A673 (cell line): Measurements from ENCODE around the gene SOCS3. TPM values are rescaled to one million over a fixed set of nuclear protein-coding genes. Genes with fewer than 3 reads are reported as not detected.

Experiments
- BruUV-seq: library from RNA; stranded (reverse); fragments of 400-500 nt; replicated peaks from 2 replicates; lab custom pipeline; 2021; lab: Mats Ljungman, UMichigan
- CTCF ChIA-PET: fragments of 300-600 bp; sonication (Branson Sonifier 250); formaldehyde crosslinking; loops from one replicate; lab custom pipeline; 2022; ENCODE audit warnings: antibody characterized with exemption; lab: Charles Lee
- POLR2A ChIA-PET: fragments of 300-600 bp; sonication (Branson Sonifier 250); formaldehyde crosslinking; loops from one replicate; lab custom pipeline; 2022; ENCODE audit warnings: antibody characterized with exemption; ENCODE audit not compliant: low non-redundant PET; lab: Charles Lee
- DNase-seq: peaks from one replicate; pipeline ENCODE4 v3.0.0-alpha.2; 2015; ENCODE audit warnings: low spot score
- H3K27ac ChIP-seq: fragments of 200-600 bp; sonication (generic); 2 replicates; pipeline ENCODE4 v1.5.1; 2016; ENCODE audit warnings: mixed run types, low read depth, mild to moderate bottlenecking, mixed read lengths, antibody characterized with exemption, low read length; ENCODE audit not compliant: poor library complexity, severe bottlenecking
- H3K27me3 ChIP-seq: fragments of 200-600 bp; sonication (generic); replicated peaks from 2 replicates; pipeline ENCODE4 v1.6.1; 2017; ENCODE audit warnings: mixed run types, low read depth, mild to moderate bottlenecking, mixed read lengths, antibody characterized with exemption, low read length; ENCODE audit not compliant: insufficient read depth, poor library complexity
- H3K36me3 ChIP-seq: fragments of 200-600 bp; sonication (generic); 2 replicates; pipeline ENCODE4 v1.6.1; 2016; ENCODE audit warnings: mixed run types, mild to moderate bottlenecking, mixed read lengths, antibody characterized with exemption, low read length; ENCODE audit not compliant: insufficient read depth, poor library complexity, severe bottlenecking
- H3K4me1 ChIP-seq: fragments of 200-600 bp; sonication (generic); 2 replicates; pipeline ENCODE4 v1.6.1; 2017; ENCODE audit warnings: mixed run types, mild to moderate bottlenecking, mixed read lengths, antibody characterized with exemption, low read length; ENCODE audit not compliant: insufficient read depth, poor library complexity, severe bottlenecking
- H3K4me3 ChIP-seq: fragments of 200-600 bp; sonication (generic); 2 replicates; pipeline ENCODE4 v1.5.1; 2016; ENCODE audit warnings: low read depth, mixed run types, mild to moderate bottlenecking, mixed read lengths, low read length; ENCODE audit not compliant: poor library complexity, severe bottlenecking
- H3K9me3 ChIP-seq: fragments of 200-600 bp; sonication (generic); 2 replicates; pipeline ENCODE4 v1.6.1; 2016; ENCODE audit warnings: mixed run types, low read depth, mild to moderate bottlenecking, mixed read lengths, antibody characterized with exemption, low read length; ENCODE audit not compliant: poor library complexity, severe bottlenecking
- EZH2 ChIP-seq: fragments of 200-600 bp; sonication (generic); IDR thresholded peaks from 2 replicates; pipeline ENCODE4 v1.6.1; 2017; ENCODE audit warnings: borderline replicate concordance, low read depth, mild to moderate bottlenecking, mixed read lengths, antibody characterized with exemption, low read length; ENCODE audit not compliant: poor library complexity, severe bottlenecking
- intact Hi-C: fragments of 100-400 bp; cut with micrococcal nuclease; formaldehyde crosslinking; loops from one replicate; pipeline ENCODE4 v1.10.0; 2022; ENCODE audit not compliant: unreplicated experiment
- total RNA-seq: library from RNA; stranded (reverse); gene quantifications from 2 replicates; pipeline ENCODE4 v1.2.3, GENCODE V29; 2021
- TF ChIP-seq, protein P1 (sequence below): fragments of 300-800, 200-600 bp; sonication (generic); conservative IDR thresholded peaks from 2 replicates; pipeline ENCODE4 v1.5.1; 2017; ENCODE audit warnings: low read depth, mild to moderate bottlenecking, antibody characterized with exemption, low read length, moderate library complexity, mixed read lengths

Gene SOCS3
- total RNA-seq, 1 experiment from 2014 or later: 9.5 TPM

DNA sequence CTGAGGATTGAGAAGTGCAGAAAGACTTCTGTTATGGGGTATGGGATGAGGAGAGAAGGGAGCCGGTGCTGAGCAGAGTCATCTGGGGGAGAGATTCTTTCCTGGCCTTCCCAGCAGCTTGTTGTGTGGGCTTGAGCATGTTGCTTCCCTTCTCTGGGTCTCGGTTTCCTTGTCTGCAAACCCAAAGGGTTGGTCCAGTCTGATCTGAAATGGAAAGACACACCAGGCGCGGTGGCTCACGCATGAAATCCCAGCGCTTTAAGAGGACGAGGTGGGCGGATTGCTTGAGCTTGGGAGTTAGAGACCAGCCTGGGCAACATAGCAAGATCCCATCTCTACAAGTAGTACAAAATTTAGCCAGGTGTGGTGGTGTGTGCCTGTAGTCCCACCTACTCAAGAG is 6.0 kb downstream of the SOCS3 start:
- intact Hi-C loops: no loop called here
- Histone ChIP-seq H3K27me3 (no peaks in the 10 kb centered on the region), H3K27ac (peak overlapping the region; percentile 76), H3K9me3 (no peaks in the 10 kb centered on the region), H3K4me3 (no peak overlapping the region), H3K36me3 (no peaks in the 10 kb centered on the region), H3K4me1 (peaks cover 43% of the 10 kb centered on the region)
- BruUV-seq: no TSS peak
- DNase-seq: no peak
- POLR2A ChIA-PET: no interaction called here
- CTCF ChIA-PET: no interaction called here
- TF ChIP-seq EZH2: no peak
- TF ChIP-seq, protein P1, sequence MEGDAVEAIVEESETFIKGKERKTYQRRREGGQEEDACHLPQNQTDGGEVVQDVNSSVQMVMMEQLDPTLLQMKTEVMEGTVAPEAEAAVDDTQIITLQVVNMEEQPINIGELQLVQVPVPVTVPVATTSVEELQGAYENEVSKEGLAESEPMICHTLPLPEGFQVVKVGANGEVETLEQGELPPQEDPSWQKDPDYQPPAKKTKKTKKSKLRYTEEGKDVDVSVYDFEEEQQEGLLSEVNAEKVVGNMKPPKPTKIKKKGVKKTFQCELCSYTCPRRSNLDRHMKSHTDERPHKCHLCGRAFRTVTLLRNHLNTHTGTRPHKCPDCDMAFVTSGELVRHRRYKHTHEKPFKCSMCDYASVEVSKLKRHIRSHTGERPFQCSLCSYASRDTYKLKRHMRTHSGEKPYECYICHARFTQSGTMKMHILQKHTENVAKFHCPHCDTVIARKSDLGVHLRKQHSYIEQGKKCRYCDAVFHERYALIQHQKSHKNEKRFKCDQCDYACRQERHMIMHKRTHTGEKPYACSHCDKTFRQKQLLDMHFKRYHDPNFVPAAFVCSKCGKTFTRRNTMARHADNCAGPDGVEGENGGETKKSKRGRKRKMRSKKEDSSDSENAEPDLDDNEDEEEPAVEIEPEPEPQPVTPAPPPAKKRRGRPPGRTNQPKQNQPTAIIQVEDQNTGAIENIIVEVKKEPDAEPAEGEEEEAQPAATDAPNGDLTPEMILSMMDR: no peak

DNA sequence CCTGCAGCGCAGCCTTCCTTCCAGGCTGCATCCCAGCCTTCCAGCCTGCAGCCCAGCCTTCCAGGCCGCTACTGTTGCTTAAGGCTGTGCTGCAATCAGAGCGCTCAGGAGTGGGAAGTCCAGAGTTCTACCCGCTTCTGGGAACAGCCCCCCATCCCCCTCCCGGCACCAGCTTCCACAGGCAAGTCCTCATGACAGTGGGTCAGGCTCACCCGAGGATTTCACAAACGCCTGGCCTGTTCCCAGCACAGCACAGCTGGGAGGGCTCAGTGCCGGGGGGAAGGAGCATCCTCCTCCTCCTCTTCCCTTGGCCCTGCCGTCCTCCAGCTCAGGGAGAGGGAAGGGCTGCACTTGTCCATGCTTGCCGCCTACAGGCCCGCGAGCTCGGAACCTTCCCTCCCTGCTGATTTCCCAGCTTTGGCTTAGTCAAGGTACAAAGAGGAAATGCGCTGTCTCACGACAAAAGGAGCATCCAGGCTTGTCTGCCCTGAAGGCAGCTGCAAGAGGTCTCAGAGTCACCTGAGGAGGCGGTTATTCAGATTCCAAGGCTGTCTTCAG is 8.3 kb downstream of the SOCS3 start:
- H3K36me3 ChIP-seq: no peaks in the 10 kb centered on the region
- intact Hi-C loops: no loop called here
- no peak for TF ChIP-seq EZH2
- TF ChIP-seq, protein P1: no peak
- no peaks in the 10 kb centered on the region for H3K27me3 ChIP-seq
- H3K4me3 ChIP-seq: no peak overlapping the region
- ChIA-PET CTCF (no interaction called here), POLR2A (no interaction called here)
- H3K27ac ChIP-seq: no peak overlapping the region
- BruUV-seq: no TSS peak
- DNase-seq: no peak
- H3K9me3 ChIP-seq: no peaks in the 10 kb centered on the region
- H3K4me1 ChIP-seq: peaks cover 29% of the 10 kb centered on the region

DNA sequence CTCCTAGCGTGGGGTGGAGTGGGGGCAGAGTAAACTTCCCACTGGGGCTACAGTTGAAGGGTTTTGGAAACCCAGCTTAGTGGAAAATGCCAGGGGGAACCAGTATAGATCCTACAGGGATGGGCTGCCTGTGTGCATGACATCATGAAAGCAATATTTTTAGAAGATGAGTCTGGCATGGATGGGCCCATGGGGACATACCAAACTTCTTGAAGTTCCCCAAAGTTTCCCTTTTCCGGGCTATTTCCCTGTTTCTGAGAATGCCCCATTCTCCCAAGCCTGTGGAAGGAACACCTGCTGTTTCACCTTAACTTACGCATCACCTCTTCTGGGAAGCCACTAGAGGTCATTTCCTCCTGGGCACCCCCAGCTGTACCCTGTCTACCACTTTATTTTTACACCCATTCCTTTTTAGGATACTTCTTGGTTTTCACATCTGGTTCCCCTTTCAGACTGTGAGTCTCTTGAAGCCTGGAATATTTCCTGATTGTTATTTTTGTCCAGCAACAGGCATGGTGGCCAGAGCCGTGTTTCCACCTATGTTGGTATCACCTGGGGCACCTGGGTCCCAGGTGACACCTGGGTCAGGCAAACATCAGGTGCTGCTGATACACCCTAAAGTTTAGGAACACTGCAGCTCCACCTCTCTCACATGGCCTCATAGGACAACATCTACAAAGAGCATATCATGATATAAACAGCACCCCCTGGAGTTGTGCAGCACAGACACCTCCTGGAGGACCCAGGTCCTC is 9.8 kb downstream of the SOCS3 start:
- H3K9me3 ChIP-seq: no peaks in the 10 kb centered on the region
- intact Hi-C loops: no loop called here
- H3K27ac ChIP-seq: no peak overlapping the region
- POLR2A ChIA-PET: no interaction called here
- TF ChIP-seq, protein P1: peak; percentile 39
- TF ChIP-seq EZH2: no peak
- H3K27me3 ChIP-seq: no peaks in the 10 kb centered on the region
- peaks cover 23% of the 10 kb centered on the region for H3K4me1 ChIP-seq
- no peak overlapping the region for H3K4me3 ChIP-seq
- H3K36me3 ChIP-seq: no peaks in the 10 kb centered on the region
- CTCF ChIA-PET: no interaction called here
- no TSS peak for BruUV-seq
- no peak for DNase-seq
